ENCODE data around the gene RTRAF. TPM values are rescaled to one million over a fixed set of nuclear protein-coding genes. Genes with fewer than 3 reads are reported as not detected.

Gene RTRAF
- total RNA-seq, 1 experiment from 2014 or later: 300 TPM

GRCh38 chr14:52005625-52006024, 16.3 kb downstream of the RTRAF start:
- H3K36me3 ChIP-seq (ENCODE audit: low read depth, low read length): peaks cover 95% of the 10 kb centered on the region
- no peak; the same call in 1 of the 2 replicates for ATAC-seq
- intact Hi-C loops (cut with micrococcal nuclease): no loop called here
- TF ChIP-seq EZH2phosphoT487 (IDR thresholded peaks at IDR 0.05; ENCODE audit: borderline replicate concordance, low read length) (no peak), CTCF (conservative IDR thresholded peaks at IDR 0.05; ENCODE audit: low read depth, low read length) (no peak), EZH2 (IDR thresholded peaks at IDR 0.05; ENCODE audit: low read length, unreplicated experiment) (no peak)
- no peak overlapping the region for H3K4me2 ChIP-seq (ENCODE audit: low read length)
- H3K27me3 ChIP-seq (ENCODE audit: low read length): no peaks in the 10 kb centered on the region
- H3K9ac ChIP-seq (ENCODE audit: low read length): no peak overlapping the region
- H3K4me3 ChIP-seq (ENCODE audit: low read length): no peak overlapping the region
- ChIA-PET CTCF (no interaction called here), POLR2A (ENCODE audit: unreplicated experiment) (no interaction called here)
- H3K9me3 ChIP-seq (ENCODE audit: low read length): no peaks in the 10 kb centered on the region
- H3K79me2 ChIP-seq (ENCODE audit: low read length): no peaks in the 10 kb centered on the region
- no peak for DNase-seq
- H3K9me2 ChIP-seq (replicated peaks; ENCODE audit: low read length): no peaks in the 10 kb centered on the region
- no peaks in the 10 kb centered on the region for H3K4me1 ChIP-seq (ENCODE audit: insufficient read depth, low read length)
- H4K20me1 ChIP-seq (ENCODE audit: low read length): no peaks in the 10 kb centered on the region
- no peaks in the 10 kb centered on the region for H3F3A ChIP-seq (ENCODE audit: low read length, unreplicated experiment)
- no peak overlapping the region for H2AFZ ChIP-seq (ENCODE audit: low read length)
- no peak overlapping the region for H3K27ac ChIP-seq (ENCODE audit: low read length)
- no TSS peak for BruUV-seq (replicated peaks)

- no peak overlapping the region for H3K9ac ChIP-seq (ENCODE audit: low read length)
- DNase-seq: no peak
- no peak overlapping the region for H2AFZ ChIP-seq (ENCODE audit: low read length)
- H3K4me3 ChIP-seq (ENCODE audit: low read length): no peak overlapping the region
- no peaks in the 10 kb centered on the region for H3K9me3 ChIP-seq (ENCODE audit: low read length)
- TF ChIP-seq CTCF (conservative IDR thresholded peaks at IDR 0.05; ENCODE audit: low read depth, low read length): no peak
- no peak for TF ChIP-seq EZH2 (IDR thresholded peaks at IDR 0.05; ENCODE audit: low read length, unreplicated experiment)
- TF ChIP-seq EZH2phosphoT487 (IDR thresholded peaks at IDR 0.05; ENCODE audit: borderline replicate concordance, low read length): no peak
- peaks cover 95% of the 10 kb centered on the region for H3K36me3 ChIP-seq (ENCODE audit: low read depth, low read length)
- no peaks in the 10 kb centered on the region for H3F3A ChIP-seq (ENCODE audit: low read length, unreplicated experiment)
- H3K27me3 ChIP-seq (ENCODE audit: low read length): no peaks in the 10 kb centered on the region
- no TSS peak for BruUV-seq (replicated peaks)
- ATAC-seq: no peak
- H3K4me2 ChIP-seq (ENCODE audit: low read length): no peak overlapping the region
- H3K9me2 ChIP-seq (replicated peaks; ENCODE audit: low read length): no peaks in the 10 kb centered on the region
- ChIA-PET CTCF (no interaction called here), POLR2A (ENCODE audit: unreplicated experiment) (no interaction called here)
- intact Hi-C loops (cut with micrococcal nuclease): no loop called here
- no peak overlapping the region for H3K27ac ChIP-seq (ENCODE audit: low read length)
- no peaks in the 10 kb centered on the region for H4K20me1 ChIP-seq (ENCODE audit: low read length)
- H3K4me1 ChIP-seq (ENCODE audit: insufficient read depth, low read length): no peaks in the 10 kb centered on the region
- no peaks in the 10 kb centered on the region for H3K79me2 ChIP-seq (ENCODE audit: low read length)
These were observed 17.0 kb downstream of the RTRAF start for GRCh38 chr14:52006361-52006760.

GRCh38 chr14:52007211-52007610, 17.9 kb downstream of the RTRAF start:
- H3K4me1 ChIP-seq (ENCODE audit: insufficient read depth, low read length): no peaks in the 10 kb centered on the region
- ChIA-PET CTCF (no interaction called here), POLR2A (ENCODE audit: unreplicated experiment) (no interaction called here)
- H3K9me3 ChIP-seq (ENCODE audit: low read length): no peaks in the 10 kb centered on the region
- ATAC-seq (no peak), DNase-seq (no peak)
- H3K4me3 ChIP-seq (ENCODE audit: low read length): no peak overlapping the region
- TF ChIP-seq EZH2phosphoT487 (IDR thresholded peaks at IDR 0.05; ENCODE audit: borderline replicate concordance, low read length): no peak
- TF ChIP-seq CTCF (conservative IDR thresholded peaks at IDR 0.05; ENCODE audit: low read depth, low read length): no peak
- no peak overlapping the region for H3K4me2 ChIP-seq (ENCODE audit: low read length)
- H3K9ac ChIP-seq (ENCODE audit: low read length): no peak overlapping the region
- intact Hi-C loops (cut with micrococcal nuclease): no loop called here
- no peaks in the 10 kb centered on the region for H3K9me2 ChIP-seq (replicated peaks; ENCODE audit: low read length)
- H3K27ac ChIP-seq (ENCODE audit: low read length): no peak overlapping the region
- no peaks in the 10 kb centered on the region for H4K20me1 ChIP-seq (ENCODE audit: low read length)
- H3K36me3 ChIP-seq (ENCODE audit: low read depth, low read length): peaks cover 94% of the 10 kb centered on the region
- H2AFZ ChIP-seq (ENCODE audit: low read length): no peak overlapping the region
- no peaks in the 10 kb centered on the region for H3K79me2 ChIP-seq (ENCODE audit: low read length)
- no peaks in the 10 kb centered on the region for H3F3A ChIP-seq (ENCODE audit: low read length, unreplicated experiment)
- no peaks in the 10 kb centered on the region for H3K27me3 ChIP-seq (ENCODE audit: low read length)
- BruUV-seq (replicated peaks): no TSS peak
